Activated CD8-positive, alpha-beta memory T cell treated with anti-CD3 and anti-CD28 coated beads for 48 hours (primary cell): Measurements from ENCODE around the gene GTF2A1.
A peak's percentile ranks its signal among the peaks of the same experiment; 100 is the strongest.
"Not testable (repeated sequence)": the region's sequence is repeated elsewhere in the genome, so short reads cannot be mapped to it uniquely, and the experiment has no call there.

Experiments used
- DNase-seq, 3 experiments: peaks; one replicate each; pipeline ENCODE4 v3.0.0-alpha.2; 2020; ENCODE audit warnings: low read depth in 2 of 3, low spot score in 2 of 3

Gene GTF2A1

GRCh38 chr14:81233615-81234014 is 12.9 kb upstream of the GTF2A1 start:
- no peak for DNase-seq

DNA sequence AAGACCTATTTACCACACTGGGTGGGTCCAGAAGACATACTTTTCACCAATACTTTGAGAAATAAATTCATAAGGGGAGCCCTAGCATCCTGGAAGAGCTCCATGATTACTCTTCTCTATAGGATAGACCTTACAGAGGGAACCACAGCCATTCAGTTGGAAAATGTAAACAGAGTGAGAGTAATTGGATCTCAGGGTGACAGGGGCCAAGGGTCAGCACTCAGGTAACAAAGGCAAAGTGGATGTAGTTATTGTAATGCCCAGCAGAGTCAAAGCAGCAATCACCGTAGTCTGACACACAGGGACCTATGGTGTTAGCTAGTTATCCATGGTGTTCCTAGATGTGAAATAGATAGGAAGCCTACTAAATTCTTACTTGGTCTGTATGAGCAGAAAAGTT is 10.8 kb upstream of the GTF2A1 start:
- DNase-seq: no peak

- no peak for DNase-seq
These were observed 3.5 kb upstream of the GTF2A1 start for GRCh38 chr14:81224222-81224621.

- not testable (repeated sequence) for DNase-seq
These were observed 3.0 kb upstream of the GTF2A1 start for GRCh38 chr14:81223788-81224187.

- no peak for DNase-seq
These were observed 1.9 kb upstream of the GTF2A1 start for GRCh38 chr14:81222691-81223090.

GRCh38 chr14:81222126-81222525 is 1.4 kb upstream of the GTF2A1 start:
- no peak for DNase-seq

DNA sequence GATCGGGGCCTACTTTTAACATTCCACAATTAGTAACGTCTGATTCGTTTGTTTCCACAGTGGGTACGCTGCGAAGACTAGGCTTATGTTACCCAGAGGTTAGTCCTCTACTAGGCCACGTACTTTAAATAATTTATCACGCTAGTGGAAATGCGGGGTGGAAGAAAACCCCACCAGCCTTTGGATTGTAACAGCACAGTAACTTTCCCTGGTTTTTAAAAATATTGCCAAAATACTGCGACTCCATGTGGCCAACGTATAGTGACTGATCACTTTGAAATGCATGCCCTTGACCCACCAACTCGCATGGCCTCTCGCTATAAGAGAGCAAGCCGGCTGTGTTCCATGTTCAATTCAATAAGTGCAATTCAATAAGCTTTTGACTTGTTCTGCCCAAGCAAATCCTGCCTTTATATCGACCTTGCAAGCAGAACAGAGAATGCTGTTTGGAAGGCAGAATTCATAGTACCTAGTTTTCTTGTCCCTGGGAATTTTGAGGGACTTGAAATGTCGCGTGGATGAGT is 882 bp upstream of the GTF2A1 start:
- no peak for DNase-seq

- DNase-seq: no peak
These were observed 254 bp downstream of the GTF2A1 start for GRCh38 chr14:81220580-81220829.

DNA sequence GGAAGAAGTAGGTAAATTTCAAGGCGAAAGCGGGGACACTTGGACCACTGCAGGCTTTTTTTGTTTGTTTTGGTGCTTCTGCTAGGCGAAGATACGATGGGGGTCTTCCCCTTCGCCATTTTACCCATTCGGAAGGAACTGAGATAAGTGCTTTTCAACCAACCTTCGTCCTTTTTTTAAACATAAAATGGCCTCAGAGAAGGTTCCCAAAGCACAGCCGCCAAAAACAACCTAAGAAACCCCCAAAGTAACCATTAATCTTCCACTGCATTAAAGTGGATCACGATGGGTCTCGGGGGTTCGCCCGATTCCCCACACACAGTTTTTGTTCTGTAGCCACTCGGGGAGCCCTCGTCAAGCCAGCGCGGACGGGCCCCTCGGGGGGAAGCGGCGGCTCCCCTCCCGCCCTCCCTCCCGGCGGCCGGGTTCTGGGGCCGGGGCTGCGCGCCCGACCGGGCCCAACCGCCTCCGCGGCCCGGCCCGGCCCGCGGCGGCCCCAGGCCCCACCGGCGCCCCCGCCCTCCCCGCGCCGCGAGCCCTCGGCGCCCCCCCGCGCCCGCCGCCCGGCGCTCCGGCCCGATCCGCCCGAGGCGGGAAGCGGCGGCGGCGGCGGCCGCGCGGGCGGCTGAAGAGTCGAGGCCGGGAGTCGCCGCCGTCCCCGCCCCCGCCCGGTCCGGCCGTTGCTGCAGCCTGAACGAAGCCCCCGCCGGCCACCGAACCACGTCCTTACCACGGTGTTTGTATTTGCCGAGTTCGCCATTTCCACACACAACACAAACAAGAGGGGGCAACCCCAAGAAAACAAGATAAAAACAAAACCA is 790 bp downstream of the GTF2A1 start:
- peak; percentile 12 to 16 (median 12) for DNase-seq

DNA sequence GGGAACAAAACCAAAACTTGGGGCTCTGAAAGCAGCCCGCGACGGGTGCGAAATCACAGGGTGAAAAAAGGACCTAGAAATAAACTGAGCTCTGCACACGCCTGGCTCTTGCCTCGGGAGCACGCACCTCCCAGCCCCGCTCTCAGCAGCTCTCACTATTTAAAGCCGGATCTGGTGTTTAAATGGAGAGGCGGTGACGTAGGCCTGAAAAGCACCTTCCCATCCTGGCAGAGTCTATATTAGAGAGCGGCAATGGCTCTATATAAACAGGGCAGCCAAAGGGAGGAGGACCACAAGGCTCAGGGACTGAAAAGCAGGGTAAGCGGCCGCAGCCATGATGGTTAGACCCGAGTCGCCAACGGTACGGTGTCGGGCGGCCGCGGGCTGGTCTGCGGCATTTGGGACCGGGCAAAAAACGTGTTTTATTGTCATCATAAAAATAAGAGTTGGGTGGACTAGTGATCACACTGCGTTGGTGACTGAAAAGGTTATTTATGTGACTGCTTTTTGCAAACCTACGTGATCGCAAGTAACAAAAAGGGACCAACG is 1.5 kb downstream of the GTF2A1 start:
- peak; percentile 65 to 73 (median 72) for DNase-seq

GRCh38 chr14:81211844-81212243 is 8.9 kb downstream of the GTF2A1 start:
- DNase-seq: no peak

GRCh38 chr14:81209167-81209836 is 11.5 kb downstream of the GTF2A1 start:
- DNase-seq: no peak

DNA sequence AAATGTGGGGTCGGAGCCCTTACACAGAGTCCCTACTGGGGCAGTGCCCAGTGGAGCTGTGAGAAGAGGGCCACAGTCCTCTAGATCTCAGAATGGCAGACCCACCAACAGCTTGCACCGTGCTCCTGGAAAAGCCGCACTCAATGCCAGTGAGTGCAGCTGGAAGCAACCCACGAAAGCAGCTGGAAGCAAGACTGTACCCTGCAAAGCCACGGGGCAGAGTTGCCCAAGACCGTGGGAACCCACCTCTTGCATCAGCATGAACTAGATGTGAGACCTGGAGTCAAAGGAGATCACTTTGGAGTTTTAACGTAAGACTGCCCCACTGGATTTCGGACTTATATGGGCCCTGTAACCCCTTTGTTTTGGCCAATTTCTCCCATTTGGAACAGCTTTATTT is 12.3 kb downstream of the GTF2A1 start:
- DNase-seq: no peak

GRCh38 chr14:81206115-81206514 is 14.6 kb downstream of the GTF2A1 start:
- no peak for DNase-seq

- DNase-seq: no peak
These were observed 15.1 kb downstream of the GTF2A1 start for GRCh38 chr14:81205639-81206038.

DNA sequence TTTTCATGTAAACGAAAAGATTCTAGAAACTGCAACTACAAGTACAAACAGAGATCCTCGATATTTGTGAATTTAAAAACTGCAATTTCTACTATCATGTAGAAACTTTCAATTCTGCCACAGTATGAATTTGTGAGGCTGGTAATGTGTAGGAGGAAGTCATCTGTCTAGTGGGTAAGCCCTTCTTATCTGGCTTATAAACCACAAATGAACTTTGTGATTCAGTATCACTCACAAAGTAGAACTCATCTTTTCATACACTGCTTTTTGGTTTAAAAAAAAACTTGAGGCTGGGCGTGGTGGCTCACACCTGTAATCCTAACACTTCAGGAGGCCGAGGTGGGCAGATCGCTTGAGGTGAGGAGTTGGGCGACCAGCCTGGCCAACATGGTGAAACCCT is 20.7 kb downstream of the GTF2A1 start:
- DNase-seq: no peak

DNA sequence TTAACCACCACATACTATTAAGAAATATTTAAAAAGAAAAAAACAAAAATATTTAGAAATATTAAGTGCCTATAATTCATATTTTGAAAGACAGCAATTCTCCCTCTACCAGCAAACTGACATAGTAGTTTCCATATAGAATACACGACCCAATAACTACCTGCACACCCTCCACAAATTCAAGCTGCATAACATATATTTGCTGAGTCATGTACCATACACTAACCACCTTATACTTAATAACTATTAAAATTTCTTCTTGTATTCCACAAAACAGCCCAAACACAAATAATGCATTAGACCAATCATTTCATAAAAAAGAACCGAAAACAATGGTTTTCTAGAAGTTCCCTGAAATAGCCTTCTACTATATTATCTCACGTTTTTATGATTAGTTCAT is 21.7 kb downstream of the GTF2A1 start:
- no peak for DNase-seq

GRCh38 chr14:81198651-81199050 is 22.1 kb downstream of the GTF2A1 start:
- DNase-seq: no peak

- DNase-seq: no peak
These were observed 26.7 kb downstream of the GTF2A1 start for GRCh38 chr14:81193924-81194633.

GRCh38 chr14:81192594-81192993 is 28.2 kb downstream of the GTF2A1 start:
- no peak for DNase-seq

- DNase-seq: no peak
These were observed 32.8 kb downstream of the GTF2A1 start for GRCh38 chr14:81187832-81188522.
